ENCODE results near the gene ARHGAP8.

- TF ChIP-seq CTCF (IDR thresholded peaks at IDR 0.05; ENCODE audit: insufficient read depth, low read depth, low read length) (no peak), EZH2 (IDR thresholded peaks at IDR 0.05; ENCODE audit: insufficient read depth, low read length) (no peak)
Observed at GRCh38 chr22:44840611-44841322, 88.4 kb downstream of the ARHGAP8 start.
